Kidney (tissue), 14 donors: Measurements from ENCODE around the gene C14orf132. TPM values are rescaled to one million over a fixed set of nuclear protein-coding genes. Genes with fewer than 3 reads are reported as not detected.

ENCODE experiments used
- DNase-seq, 5 donors: peaks; one replicate each; pipeline ENCODE4 v3.0.0-alpha.2; 2013 to 2020
- FAIRE-seq: peaks from 2 replicates; lab custom pipeline; 2012; peaks lifted over from hg19 to GRCh38; lab: Jason Lieb, UNC
- H3K27ac ChIP-seq, 2 donors: one replicate each; pipeline ENCODE4 v1.7.0; 2013; ENCODE audit warnings: low read depth in 2 of 2, low read length in 2 of 2, inconsistent platforms in 1 of 2
- H3K27me3 ChIP-seq: one replicate; pipeline ENCODE4 v1.7.1; 2013; ENCODE audit warnings: low read length, inconsistent platforms; ENCODE audit not compliant: control insufficient read depth, insufficient read depth
- H3K36me3 ChIP-seq, 3 donors: one replicate each; pipeline versions ENCODE4 v1.7.0 to v1.7.1; 2013; ENCODE audit warnings: low read length in 3 of 3, control low read depth in 1 of 3, inconsistent platforms in 1 of 3; ENCODE audit not compliant: insufficient read depth in 3 of 3, control insufficient read depth in 2 of 3
- H3K4me1 ChIP-seq, 3 donors: one replicate each; pipeline versions ENCODE4 v1.7.0 to v1.7.1; 2013; ENCODE audit warnings: low read length in 3 of 3, inconsistent platforms in 1 of 3, low read depth in 1 of 3; ENCODE audit not compliant: control insufficient read depth in 2 of 3, insufficient read depth in 2 of 3
- H3K4me3 ChIP-seq, 3 donors: one replicate each; pipeline versions ENCODE4 v1.7.0 to v1.8.1; 2013; ENCODE audit warnings: low read length in 3 of 3, control low read depth in 1 of 3, inconsistent platforms in 1 of 3
- H3K9ac ChIP-seq, 3 donors: one replicate each; pipeline versions ENCODE4 v1.7.0 to v1.7.1; 2013; ENCODE audit warnings: low read length in 3 of 3, control low read depth in 1 of 3, inconsistent platforms in 1 of 3
- H3K9me3 ChIP-seq, 3 donors: one replicate each; pipeline versions ENCODE4 v1.7.0 to v1.7.1; 2013; ENCODE audit warnings: low read length in 3 of 3, control low read depth in 1 of 3, inconsistent platforms in 1 of 3; ENCODE audit not compliant: control insufficient read depth in 2 of 3, insufficient read depth in 1 of 3
- intact Hi-C: fragments of 100-400 bp; cut with DNase I; formaldehyde crosslinking; loops from one replicate; pipeline ENCODE4 v1.11.1; 2022
- polyA plus RNA-seq: library from polyadenylated mRNA; stranded (reverse); fragments of 350-450 nt; fragmentation: Illumina TruSeq; extraction: RNeasy Lipid Tissue Mini Kit (QIAGEN cat#74804); gene quantifications from one replicate; pipeline ENCODE4 v1.2.3, GENCODE V29; 2014; ENCODE audit warnings: low read depth, low replicate concordance; ENCODE audit not compliant: insufficient read depth
- total RNA-seq: library from RNA; stranded (reverse); fragmentation: NEBNext Ultra II Directional; extraction: Animal tissue kit (Norgen Biotek cat#: 25700); gene quantifications from one replicate; pipeline ENCODE4 v1.2.1, GENCODE V29; 2021
- TF ChIP-seq, protein P1 (sequence below): IDR thresholded peaks from 3 replicates; pipeline ENCODE4 v1.5.1; 2012; ENCODE audit warnings: mild to moderate bottlenecking, moderate library complexity, borderline replicate concordance; ENCODE audit not compliant: insufficient read depth; ENCODE audit errors: extremely low read depth
- donor health status: control.
- donor health status: control.
- donor health status: control.
- donor health status: control.
- donor health status: control.
- donor health status: DM: yes; HTN: yes; CAD: no.
- donor health status: Normal renal cell carcinoma (clear cell type).

Gene C14orf132
- total and polyA plus RNA-seq, 2 donors from 2014 or later, result 6.0 to 17.5 TPM

DNA sequence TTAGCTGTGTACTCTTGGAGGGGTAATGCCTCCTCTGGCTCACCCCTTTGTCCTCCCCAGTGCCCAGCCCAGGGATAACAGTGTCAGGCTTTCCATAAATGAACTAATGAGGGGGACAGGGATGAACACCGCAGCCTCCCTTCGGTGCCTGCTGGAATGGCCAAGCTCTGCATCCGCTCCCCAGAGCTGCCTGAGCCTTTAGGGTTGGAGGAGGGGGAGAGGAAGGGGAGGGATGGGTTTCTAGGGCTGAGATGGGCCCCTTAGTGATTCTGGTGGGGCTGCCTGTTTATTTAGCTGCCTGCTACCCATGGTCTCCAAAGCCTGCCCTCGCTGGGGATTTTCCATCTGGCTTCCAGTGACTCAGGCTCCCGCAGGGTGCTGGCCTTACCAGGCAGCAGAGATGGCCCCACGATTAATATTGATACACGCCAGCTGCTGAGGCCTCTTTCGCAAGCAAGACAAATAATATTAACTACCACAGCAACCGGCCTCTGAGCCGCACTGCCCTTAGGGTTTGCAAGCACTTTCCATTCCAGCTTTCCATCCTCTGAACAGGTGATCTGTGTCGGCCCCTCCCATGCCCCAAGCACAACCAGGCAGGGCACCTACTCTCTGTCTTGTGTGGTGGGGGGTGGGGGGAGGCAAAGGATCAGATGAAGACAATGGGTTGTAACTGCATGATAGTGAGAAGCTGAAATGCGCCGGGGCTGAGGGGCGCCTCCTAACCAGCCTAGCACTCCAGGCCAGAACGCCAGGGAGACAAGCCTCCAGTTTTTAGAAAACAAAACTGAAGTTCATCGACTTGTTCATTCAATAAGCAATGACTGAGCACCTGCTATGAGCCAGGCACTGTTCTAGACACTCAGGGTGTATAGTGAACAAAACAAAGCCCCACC is 56.7 kb downstream of the C14orf132 start:
- intact Hi-C loops, result loop anchor here (5.0 to 10.0 kb wide), 3 partner anchors 91 to 329 kb away; no protein-coding TSS in a partner anchor
- H3K27me3 ChIP-seq, result no peaks in the 10 kb centered on the region
- no peaks in the 10 kb centered on the region for H3K9me3 ChIP-seq
- H3K4me3 ChIP-seq, result no peak overlapping the region
- FAIRE-seq (no peak), DNase-seq (peak; percentile 50 to 91 (median 71))
- H3K27ac ChIP-seq, result no peak overlapping the region
- H3K36me3 ChIP-seq, result no peaks in the 10 kb centered on the region
- H3K4me1 ChIP-seq, result peaks cover 0 to 5% (median 2%) of the 10 kb centered on the region in 3 donors
- H3K9ac ChIP-seq, result no peak overlapping the region
- TF ChIP-seq, protein P1, sequence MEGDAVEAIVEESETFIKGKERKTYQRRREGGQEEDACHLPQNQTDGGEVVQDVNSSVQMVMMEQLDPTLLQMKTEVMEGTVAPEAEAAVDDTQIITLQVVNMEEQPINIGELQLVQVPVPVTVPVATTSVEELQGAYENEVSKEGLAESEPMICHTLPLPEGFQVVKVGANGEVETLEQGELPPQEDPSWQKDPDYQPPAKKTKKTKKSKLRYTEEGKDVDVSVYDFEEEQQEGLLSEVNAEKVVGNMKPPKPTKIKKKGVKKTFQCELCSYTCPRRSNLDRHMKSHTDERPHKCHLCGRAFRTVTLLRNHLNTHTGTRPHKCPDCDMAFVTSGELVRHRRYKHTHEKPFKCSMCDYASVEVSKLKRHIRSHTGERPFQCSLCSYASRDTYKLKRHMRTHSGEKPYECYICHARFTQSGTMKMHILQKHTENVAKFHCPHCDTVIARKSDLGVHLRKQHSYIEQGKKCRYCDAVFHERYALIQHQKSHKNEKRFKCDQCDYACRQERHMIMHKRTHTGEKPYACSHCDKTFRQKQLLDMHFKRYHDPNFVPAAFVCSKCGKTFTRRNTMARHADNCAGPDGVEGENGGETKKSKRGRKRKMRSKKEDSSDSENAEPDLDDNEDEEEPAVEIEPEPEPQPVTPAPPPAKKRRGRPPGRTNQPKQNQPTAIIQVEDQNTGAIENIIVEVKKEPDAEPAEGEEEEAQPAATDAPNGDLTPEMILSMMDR, result no peak

DNA sequence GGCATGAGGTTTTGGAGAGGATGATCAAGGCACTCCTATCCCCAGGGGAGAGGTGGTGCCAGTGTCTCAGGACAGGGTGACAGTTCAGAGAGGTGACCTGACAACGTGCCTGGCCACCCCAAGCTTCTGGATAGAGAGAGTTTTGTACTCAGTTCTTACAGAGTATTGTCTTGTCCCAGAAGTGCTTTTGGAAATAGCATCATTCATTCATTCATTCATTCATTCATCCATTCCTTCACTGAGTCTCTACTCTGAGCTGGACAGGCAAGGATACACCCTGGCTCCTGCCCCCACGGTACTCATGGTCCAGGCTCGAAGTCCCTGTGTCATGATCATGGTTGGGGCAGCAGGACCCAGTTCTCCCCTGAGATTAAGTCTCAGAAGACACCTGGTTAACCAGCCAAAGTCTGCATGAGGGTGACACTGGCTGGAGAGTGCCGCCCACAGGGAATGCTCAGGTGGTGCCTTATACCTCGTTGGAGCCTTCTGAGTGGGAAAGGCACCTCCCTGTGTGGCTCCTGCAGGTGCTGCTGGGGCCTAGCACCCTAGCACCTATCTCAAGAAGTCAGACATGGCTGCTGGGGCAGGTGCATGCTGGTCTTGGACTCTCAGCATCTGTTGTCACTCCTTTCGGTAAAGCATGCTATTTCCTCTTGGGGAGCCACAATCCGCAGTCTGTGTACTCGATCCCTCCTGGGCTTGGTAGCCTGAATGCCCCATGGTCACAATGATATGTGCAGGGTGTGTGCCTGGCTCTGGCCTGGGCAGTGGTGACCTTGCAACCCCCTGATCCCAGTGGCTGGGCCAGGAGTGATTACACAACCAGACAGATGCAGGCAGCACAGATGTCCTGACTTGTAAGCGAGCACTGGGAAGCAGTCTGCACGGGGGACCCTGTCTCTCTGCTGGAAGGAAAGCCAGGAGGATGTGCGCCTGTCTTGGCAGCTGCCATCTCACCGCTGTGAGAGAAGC is 57.8 kb downstream of the C14orf132 start:
- intact Hi-C loops, result loop anchor here (5.0 to 10.0 kb wide), 3 partner anchors 92 to 328 kb away; no protein-coding TSS in a partner anchor
- Histone ChIP-seq H3K4me1 (peaks cover 0 to 7% (median 5%) of the 10 kb centered on the region in 3 donors), H3K9ac (no peak overlapping the region), H3K36me3 (no peaks in the 10 kb centered on the region), H3K27me3 (no peaks in the 10 kb centered on the region), H3K9me3 (no peaks in the 10 kb centered on the region), H3K4me3 (no peak overlapping the region), H3K27ac (no peak overlapping the region)
- no peak for FAIRE-seq
- DNase-seq, result peak in 2 of 5 donors; percentile 1 to 36
- TF ChIP-seq, protein P1, result no peak

DNA sequence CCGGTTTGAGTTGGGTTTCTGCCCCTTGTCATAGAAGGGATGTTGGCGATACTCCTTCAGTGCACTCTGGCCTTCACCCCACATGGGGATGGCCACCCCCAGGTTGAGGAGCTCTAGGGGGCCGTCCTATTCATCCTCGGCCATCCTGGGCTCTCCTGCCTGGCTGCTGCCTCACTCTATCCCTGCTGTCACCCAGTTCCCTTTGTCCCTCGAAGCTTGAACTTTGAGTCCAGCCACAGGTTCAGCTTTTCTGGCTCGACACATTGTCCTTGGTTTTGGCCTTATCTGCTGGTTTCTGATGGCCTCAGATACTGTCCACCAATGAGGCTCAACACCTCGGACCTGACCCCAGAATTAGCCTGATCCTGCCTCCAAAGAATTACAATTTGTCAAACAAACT is 58.6 kb downstream of the C14orf132 start:
- H3K27me3 ChIP-seq, result no peaks in the 10 kb centered on the region

More for the DNA sequence above, 58.6 kb downstream of the C14orf132 start:
- no peaks in the 10 kb centered on the region for H3K9me3 ChIP-seq
- no peaks in the 10 kb centered on the region for H3K36me3 ChIP-seq
- DNase-seq (peak in 2 of 5 donors; percentile 4 to 27), FAIRE-seq (no peak)
- no peak overlapping the region for H3K4me3 ChIP-seq
- peaks cover 0 to 7% (median 5%) of the 10 kb centered on the region in 3 donors for H3K4me1 ChIP-seq
- intact Hi-C loops, result loop anchor here (5.0 to 10.0 kb wide), 3 partner anchors 93 to 327 kb away; no protein-coding TSS in a partner anchor
- no peak overlapping the region for H3K9ac ChIP-seq
- no peak overlapping the region for H3K27ac ChIP-seq
- TF ChIP-seq, protein P1, result no peak
